NCI-H2107 (cell line): ENCODE results near the gene TGFBR2.

Experiments
- DNase-seq: peaks from one replicate; lab custom pipeline; 2025; lab: John Stamatoyannopoulos, UW

The TGFBR2 gene

GRCh38 chr3:30602946-30603345 lies 3.5 kb upstream of the TGFBR2 start:
- no peak for DNase-seq

- no peak for DNase-seq
These were observed 2.3 kb upstream of the TGFBR2 start for GRCh38 chr3:30604093-30604492.

GRCh38 chr3:30604558-30604957 lies 1.8 kb upstream of the TGFBR2 start:
- no peak for DNase-seq

- no peak for DNase-seq
These were observed 1.4 kb upstream of the TGFBR2 start for GRCh38 chr3:30605005-30605404.

GRCh38 chr3:30605706-30606300 lies 598 bp upstream of the TGFBR2 start:
- no peak for DNase-seq

GRCh38 chr3:30607032-30607833 lies 832 bp downstream of the TGFBR2 start:
- no peak for DNase-seq

- no peak for DNase-seq
These were observed 2.2 kb downstream of the TGFBR2 start for GRCh38 chr3:30608598-30608947.

GRCh38 chr3:30609930-30610701 lies 3.7 kb downstream of the TGFBR2 start:
- DNase-seq = no peak

GRCh38 chr3:30610702-30611368 lies 4.4 kb downstream of the TGFBR2 start:
- no peak for DNase-seq

GRCh38 chr3:30611613-30612436 lies 5.4 kb downstream of the TGFBR2 start:
- no peak for DNase-seq

GRCh38 chr3:30612437-30613132 lies 6.2 kb downstream of the TGFBR2 start:
- no peak for DNase-seq

- no peak for DNase-seq
These were observed 6.9 kb downstream of the TGFBR2 start for GRCh38 chr3:30613133-30613825.

GRCh38 chr3:30614373-30614772 lies 8.0 kb downstream of the TGFBR2 start:
- no peak for DNase-seq

- no peak for DNase-seq
These were observed 8.5 kb downstream of the TGFBR2 start for GRCh38 chr3:30614943-30615342.

GRCh38 chr3:30615615-30616346 lies 9.4 kb downstream of the TGFBR2 start:
- DNase-seq = no peak

- DNase-seq = no peak
These were observed 10.1 kb downstream of the TGFBR2 start for GRCh38 chr3:30616347-30617027.

- no peak for DNase-seq
These were observed 10.7 kb downstream of the TGFBR2 start for GRCh38 chr3:30617069-30617468.

- no peak for DNase-seq
These were observed 11.3 kb downstream of the TGFBR2 start for GRCh38 chr3:30617653-30618052.

- no peak for DNase-seq
These were observed 12.1 kb downstream of the TGFBR2 start for GRCh38 chr3:30618526-30618925.
